HG02588 (cell line): ENCODE results near the gene TNFAIP2.

Experiments
- ATAC-seq: cut with Tn5 transposase; IDR thresholded peaks from one replicate; pipeline ENCODE4 v1.9.1; 2021; ENCODE audit warnings: mild to moderate bottlenecking, moderate library complexity; ENCODE audit not compliant: unreplicated experiment

Gene TNFAIP2

GRCh38 chr14:103122947-103123633, at the start of gene TNFAIP2:
Gene TNFAIP2 (plus strand): TSS chr14:103123461. CDS start chr14:103126458, 2,997 bp downstream.
- no peak for ATAC-seq

- ATAC-seq = no peak
These were observed 49.2 kb upstream of the TNFAIP2 start for GRCh38 chr14:103073876-103074728.

- no peak for ATAC-seq
These were observed 48.4 kb upstream of the TNFAIP2 start for GRCh38 chr14:103074729-103075367.

- ATAC-seq = no peak
These were observed 44.9 kb upstream of the TNFAIP2 start for GRCh38 chr14:103078420-103078749.

GRCh38 chr14:103078860-103079587, 44.2 kb upstream of the TNFAIP2 start:
- no peak for ATAC-seq

- ATAC-seq = no peak
These were observed 41.3 kb upstream of the TNFAIP2 start for GRCh38 chr14:103081951-103082350.

GRCh38 chr14:103084021-103084919, 39.0 kb upstream of the TNFAIP2 start, which contains the start of gene LBHD2:
Gene LBHD2 (plus strand): TSS chr14:103084210. CDS start chr14:103086013, 1,803 bp downstream.
- no peak for ATAC-seq

- ATAC-seq = no peak
These were observed 37.9 kb upstream of the TNFAIP2 start for GRCh38 chr14:103085106-103086091.

GRCh38 chr14:103086771-103087342, 36.4 kb upstream of the TNFAIP2 start:
- no peak for ATAC-seq

GRCh38 chr14:103087343-103087835, 35.9 kb upstream of the TNFAIP2 start:
- ATAC-seq = no peak

- no peak for ATAC-seq
These were observed 34.3 kb upstream of the TNFAIP2 start for GRCh38 chr14:103088921-103089320.

- ATAC-seq = no peak
These were observed 33.6 kb upstream of the TNFAIP2 start for GRCh38 chr14:103089386-103090335.

- ATAC-seq = no peak
These were observed 32.7 kb upstream of the TNFAIP2 start for GRCh38 chr14:103090481-103091020.

GRCh38 chr14:103091041-103091882, 32.0 kb upstream of the TNFAIP2 start:
- peak; percentile 65 for ATAC-seq

- ATAC-seq = peak; percentile 14
These were observed 31.4 kb upstream of the TNFAIP2 start for GRCh38 chr14:103091883-103092222.

GRCh38 chr14:103093856-103094405, 29.3 kb upstream of the TNFAIP2 start:
- no peak for ATAC-seq
